Measurements from ENCODE around the gene ARID3A.
A peak's percentile ranks its signal among the peaks of the same experiment; 100 is the strongest.

ARID3A gene

GRCh38 chr19:989381-990081 is 63.7 kb downstream of the ARID3A start:
- H3K4me3 ChIP-seq (ENCODE audit: low read depth, low read length): no peak overlapping the region
- TF ChIP-seq, protein P1, sequence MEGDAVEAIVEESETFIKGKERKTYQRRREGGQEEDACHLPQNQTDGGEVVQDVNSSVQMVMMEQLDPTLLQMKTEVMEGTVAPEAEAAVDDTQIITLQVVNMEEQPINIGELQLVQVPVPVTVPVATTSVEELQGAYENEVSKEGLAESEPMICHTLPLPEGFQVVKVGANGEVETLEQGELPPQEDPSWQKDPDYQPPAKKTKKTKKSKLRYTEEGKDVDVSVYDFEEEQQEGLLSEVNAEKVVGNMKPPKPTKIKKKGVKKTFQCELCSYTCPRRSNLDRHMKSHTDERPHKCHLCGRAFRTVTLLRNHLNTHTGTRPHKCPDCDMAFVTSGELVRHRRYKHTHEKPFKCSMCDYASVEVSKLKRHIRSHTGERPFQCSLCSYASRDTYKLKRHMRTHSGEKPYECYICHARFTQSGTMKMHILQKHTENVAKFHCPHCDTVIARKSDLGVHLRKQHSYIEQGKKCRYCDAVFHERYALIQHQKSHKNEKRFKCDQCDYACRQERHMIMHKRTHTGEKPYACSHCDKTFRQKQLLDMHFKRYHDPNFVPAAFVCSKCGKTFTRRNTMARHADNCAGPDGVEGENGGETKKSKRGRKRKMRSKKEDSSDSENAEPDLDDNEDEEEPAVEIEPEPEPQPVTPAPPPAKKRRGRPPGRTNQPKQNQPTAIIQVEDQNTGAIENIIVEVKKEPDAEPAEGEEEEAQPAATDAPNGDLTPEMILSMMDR (IDR thresholded peaks at IDR 0.05; ENCODE audit: borderline replicate concordance, insufficient read depth, low read depth, low read length): peak; percentile 34; the same call in 1 of the 2 replicates

- no peak overlapping the region for H3K4me3 ChIP-seq (ENCODE audit: low read depth, low read length)
- TF ChIP-seq, protein P1 (IDR thresholded peaks at IDR 0.05; ENCODE audit: borderline replicate concordance, insufficient read depth, low read depth, low read length): no peak
Measured at GRCh38 chr19:990119-990571, 64.3 kb downstream of the ARID3A start.

- TF ChIP-seq, protein P1 (IDR thresholded peaks at IDR 0.05; ENCODE audit: borderline replicate concordance, insufficient read depth, low read depth, low read length): no peak
- H3K4me3 ChIP-seq (ENCODE audit: low read depth, low read length): no peak overlapping the region
Measured at GRCh38 chr19:990746-991145, 64.9 kb downstream of the ARID3A start.

DNA sequence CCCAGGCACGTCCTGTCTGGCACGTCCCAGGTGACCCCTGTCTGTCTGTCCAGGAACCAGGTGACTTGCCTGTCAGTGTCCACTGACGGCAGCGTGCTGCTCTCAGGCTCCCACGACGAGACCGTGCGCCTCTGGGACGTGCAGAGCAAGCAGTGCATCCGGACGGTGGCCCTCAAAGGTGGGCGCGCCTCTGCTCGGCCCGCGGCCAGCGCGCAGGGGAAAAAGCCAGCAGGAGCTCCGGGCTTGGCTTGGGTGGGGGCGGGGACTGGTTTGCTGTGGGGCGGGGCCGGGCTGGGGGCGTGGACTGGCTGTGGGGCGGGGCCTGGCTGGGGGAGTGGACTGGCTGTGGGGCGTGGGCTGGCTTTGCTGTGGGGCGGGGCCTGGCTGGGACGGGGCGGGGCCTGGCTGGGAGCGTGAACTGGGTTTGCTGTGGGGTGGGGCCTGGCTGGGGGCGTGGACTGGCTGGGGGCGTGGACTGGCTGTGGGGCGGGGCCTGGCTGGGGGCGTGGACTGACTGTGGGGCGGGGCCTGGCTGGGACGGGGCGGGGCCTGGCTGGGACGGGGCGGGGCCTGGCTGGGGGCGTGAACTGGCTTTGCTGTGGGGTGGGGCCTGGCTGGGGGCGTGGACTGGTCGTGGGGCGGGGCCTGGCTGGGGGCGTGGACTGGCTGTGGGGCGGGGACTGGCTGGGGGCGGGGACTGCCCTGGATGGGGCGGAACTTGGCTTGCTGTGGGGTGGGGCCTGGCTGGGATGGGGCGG is 65.5 kb downstream of the ARID3A start:
- TF ChIP-seq, protein P1 (IDR thresholded peaks at IDR 0.05; ENCODE audit: borderline replicate concordance, insufficient read depth, low read depth, low read length): no peak
- H3K4me3 ChIP-seq (ENCODE audit: low read depth, low read length): no peak overlapping the region

DNA sequence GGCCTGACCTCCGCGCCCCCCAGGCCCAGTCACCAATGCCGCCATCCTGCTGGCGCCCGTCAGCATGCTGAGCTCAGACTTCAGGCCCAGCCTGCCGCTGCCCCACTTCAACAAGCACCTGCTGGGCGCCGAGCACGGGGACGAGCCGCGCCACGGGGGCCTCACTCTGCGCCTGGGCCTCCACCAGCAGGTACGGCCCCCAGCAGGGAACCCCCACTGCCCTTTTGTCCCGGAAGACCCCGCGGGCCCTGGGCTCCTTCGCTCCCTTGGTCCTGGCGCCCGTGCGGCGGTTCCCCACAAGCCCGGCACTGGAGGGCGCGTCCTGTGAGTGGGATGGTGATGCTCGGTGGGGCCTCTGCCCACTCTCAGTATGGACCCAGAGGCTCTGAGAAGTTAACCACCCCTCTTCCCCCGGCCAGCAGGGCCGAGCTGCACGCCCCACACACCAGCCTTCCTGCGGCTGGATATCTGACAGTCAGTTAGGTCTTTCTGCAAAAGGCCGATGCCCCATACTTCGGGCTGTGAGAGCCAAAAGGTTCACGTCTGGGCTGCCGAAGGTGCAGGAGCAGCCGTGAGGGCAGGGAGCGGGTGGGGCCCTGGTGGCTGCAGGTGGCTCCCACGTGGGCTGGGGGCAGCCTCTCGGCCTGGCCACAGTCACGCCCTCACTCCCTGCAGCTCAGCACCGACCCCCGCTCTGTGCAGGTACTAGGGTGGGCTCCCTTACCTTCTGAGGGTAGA is 66.3 kb downstream of the ARID3A start:
- TF ChIP-seq, protein P1 (IDR thresholded peaks at IDR 0.05; ENCODE audit: borderline replicate concordance, insufficient read depth, low read depth, low read length): no peak
- no peak overlapping the region for H3K4me3 ChIP-seq (ENCODE audit: low read depth, low read length)

- TF ChIP-seq, protein P1 (IDR thresholded peaks at IDR 0.05; ENCODE audit: borderline replicate concordance, insufficient read depth, low read depth, low read length): no peak
- H3K4me3 ChIP-seq (ENCODE audit: low read depth, low read length): no peak overlapping the region
Measured at GRCh38 chr19:992670-993055, 66.8 kb downstream of the ARID3A start.

All from GM12875 (cell line).